H1 (cell line): Measurements from ENCODE around the gene ACTN3. TPM values are rescaled to one million over a fixed set of nuclear protein-coding genes. Genes with fewer than 3 reads are reported as not detected.

Experiments
- BACH1 ChIP-seq: IDR thresholded peaks from 2 replicates; pipeline ENCODE4 v1.6.1; 2012; ENCODE audit warnings: low read length, improper control_type of control experiment
- CBX8 ChIP-seq: fragments of 300-800, 300-1000 bp; sonication (generic); IDR thresholded peaks from 2 replicates; pipeline ENCODE4 v1.7.1; 2016; ENCODE audit warnings: low read depth, low read length, borderline replicate concordance
- CREB1 ChIP-seq: IDR thresholded peaks from 2 replicates; pipeline ENCODE4 v1.6.1; 2012; ENCODE audit warnings: inconsistent platforms
- EP300 ChIP-seq, 2 experiments: IDR thresholded peaks; 1 replicate in 1 of 2; 2 replicates in 1 of 2; pipeline ENCODE4 v1.6.1; 2011 to 2012; ENCODE audit warnings: low read depth in 2 of 2, low read length in 2 of 2, mild to moderate bottlenecking in 2 of 2, borderline replicate concordance in 1 of 2, inconsistent platforms in 1 of 2, moderate library complexity in 1 of 2
- HDAC2 ChIP-seq, 2 experiments: fragments of 300-600 bp in 1 of 2; sonication (generic) in 1 of 2; IDR thresholded peaks; 2 replicates each; pipeline ENCODE4 v1.6.1; 2011 to 2012; ENCODE audit warnings: low read depth in 2 of 2, low read length in 2 of 2, mild to moderate bottlenecking in 2 of 2, moderate library complexity in 2 of 2, borderline replicate concordance in 1 of 2, inconsistent platforms in 1 of 2
- KDM1A ChIP-seq: fragments of 200-600, 300-600 bp; sonication (generic); IDR thresholded peaks from 2 replicates; pipeline ENCODE4 v1.7.1; 2016; ENCODE audit warnings: mild to moderate bottlenecking, low read length, borderline replicate concordance
- RXRA ChIP-seq: IDR thresholded peaks from 2 replicates; pipeline ENCODE4 v1.6.1; 2011; ENCODE audit warnings: low read depth, mild to moderate bottlenecking, low read length, moderate library complexity; ENCODE audit not compliant: insufficient read depth
- SIN3A ChIP-seq, 2 experiments: IDR thresholded peaks in 1 of 2; conservative IDR thresholded peaks in 1 of 2; 2 replicates each; pipeline ENCODE4 v1.6.1; 2011 to 2012; ENCODE audit warnings: low read length in 2 of 2, improper control_type of control experiment in 1 of 2, low read depth in 1 of 2, mild to moderate bottlenecking in 1 of 2
- TAF7 ChIP-seq: optimal IDR thresholded peaks from 2 replicates; pipeline ENCODE3; 2011; ENCODE audit warnings: low read depth, mild to moderate bottlenecking, inconsistent platforms, low read length, moderate library complexity, borderline replicate concordance
- YY1 ChIP-seq: IDR thresholded peaks from 2 replicates; pipeline ENCODE4 v1.6.1; 2011; ENCODE audit warnings: low read depth, mild to moderate bottlenecking, low read length
- polyA plus RNA-seq, 7 experiments: library from polyadenylated mRNA; depleted of rRNA in 3 of 7; stranded (reverse) in 5 of 7; unstranded in 2 of 7; fragments of >200 nt in 5 of 7; fragments of 200-250 nt in 2 of 7; gene quantifications; 1 replicate in 5 of 7; 2 replicates in 1 of 7; 4 replicates in 1 of 7; pipeline versions ENCODE4 v1.2.1 to v1.2.3, GENCODE V29; 2011 to 2013; ENCODE audit warnings: missing spikeins in 2 of 7, mixed read lengths in 2 of 7
- total RNA-seq: library from RNA; stranded (reverse); fragmentation: NEBNext Ultra II Directional; extraction: Animal tissue kit (Norgen Biotek cat#: 25700); gene quantifications from 2 replicates; pipeline ENCODE4 v1.2.1, GENCODE V29; 2021
- TF ChIP-seq, protein P1 (sequence below): IDR thresholded peaks from 2 replicates; pipeline ENCODE4 v1.6.1; 2012; ENCODE audit warnings: inconsistent platforms

Gene ACTN3
- total and polyA plus RNA-seq, 2 of the 8 experiments (the other 6 are each of a cell fraction or from before 2014, with no cell fraction given): 30.8 to 36.7 TPM

DNA sequence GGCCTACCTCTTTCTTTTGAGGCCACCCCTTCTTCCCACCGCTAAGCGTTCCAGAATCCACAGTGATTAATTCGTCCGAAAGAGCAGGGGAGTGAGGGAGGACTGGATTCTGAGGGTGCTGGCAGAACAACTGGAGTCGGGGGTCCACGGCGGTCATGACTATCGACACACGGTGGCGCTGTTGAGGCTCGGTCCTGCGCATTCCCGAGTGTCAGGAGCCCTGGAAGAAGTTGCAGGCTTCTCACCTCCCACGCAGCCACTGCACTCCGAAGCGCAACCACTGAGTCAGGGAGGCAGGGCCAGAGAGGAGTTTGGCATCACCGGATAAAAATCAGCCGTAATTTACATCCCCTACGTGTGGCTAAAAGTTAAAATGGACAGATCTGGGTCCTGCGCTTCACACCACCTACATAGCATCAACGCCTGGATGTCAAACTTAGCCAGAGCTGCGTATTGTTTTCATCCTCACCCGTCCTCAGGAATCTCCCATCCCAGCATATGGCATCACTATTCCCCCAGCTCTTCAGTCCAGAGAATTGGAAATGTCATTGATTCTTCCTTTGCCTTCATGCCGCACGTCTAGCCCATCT, 32.4 kb downstream of the ACTN3 start (continued):
- TF ChIP-seq, protein P1, sequence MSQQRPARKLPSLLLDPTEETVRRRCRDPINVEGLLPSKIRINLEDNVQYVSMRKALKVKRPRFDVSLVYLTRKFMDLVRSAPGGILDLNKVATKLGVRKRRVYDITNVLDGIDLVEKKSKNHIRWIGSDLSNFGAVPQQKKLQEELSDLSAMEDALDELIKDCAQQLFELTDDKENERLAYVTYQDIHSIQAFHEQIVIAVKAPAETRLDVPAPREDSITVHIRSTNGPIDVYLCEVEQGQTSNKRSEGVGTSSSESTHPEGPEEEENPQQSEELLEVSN: peak; percentile 44; the same call in 1 of the 2 replicates
- TF ChIP-seq KDM1A: no peak
- 0 out of 4 replicates have a peak, but pooled peaks of 1 of the 2 experiments have one; percentile 59 for TF ChIP-seq SIN3A (conservative IDR thresholded peaks at IDR 0.05 in 1 of 2, IDR thresholded peaks at IDR 0.05 in 1 of 2; ENCODE audit: low read depth in 1 of 2, low read length in 2 of 2)
- peak in 1 of 2 experiments; percentile 77; a peak in 1 of 4 replicates for TF ChIP-seq HDAC2 (IDR thresholded peaks at IDR 0.05; ENCODE audit: borderline replicate concordance in 1 of 2, low read depth in 2 of 2, low read length in 2 of 2)
- TF ChIP-seq CREB1: peak; percentile 50; the same call in 1 of the 2 replicates
- peak; percentile 54; the same call in 1 of the 2 replicates for TF ChIP-seq YY1
- TF ChIP-seq CBX8: no peak
- 0 out of 2 replicates have a peak, but pooled peaks have one; percentile 13 for TF ChIP-seq RXRA
- TF ChIP-seq EP300 (IDR thresholded peaks at IDR 0.05; ENCODE audit: borderline replicate concordance in 1 of 2, low read depth in 2 of 2, low read length in 2 of 2): 0 out of 3 replicates have a peak, but pooled peaks of 1 of the 2 experiments have one; percentile 26
- TF ChIP-seq TAF7: no peak
- peak; percentile 76; the same call in 1 of the 2 replicates for TF ChIP-seq BACH1
